K562 (cell line): Measurements from ENCODE around the gene BHLHE40. TPM values are rescaled to one million over a fixed set of nuclear protein-coding genes. Genes with fewer than 3 reads are reported as not detected.

Experiments
- CEBPZ ChIP-seq: fragments of 150-350 bp; IDR thresholded peaks from 2 replicates; pipeline ENCODE4 v1.6.1; 2014; ENCODE audit warnings: low read depth, mild to moderate bottlenecking, low read length, borderline replicate concordance
- HINFP ChIP-seq: fragments of 450-650 bp; conservative IDR thresholded peaks from 2 replicates; pipeline ENCODE4 v1.6.1; 2016; ENCODE audit warnings: missing genetic modification characterization, low read depth, mild to moderate bottlenecking, control low read depth, missing compliant biosample characterization
- HNRNPH1 ChIP-seq: fragments of 200-400 bp; formaldehyde crosslinking; optimal IDR thresholded peaks from 2 replicates; pipeline ENCODE3; 2017; ENCODE audit warnings: low read depth, mild to moderate bottlenecking, low read length, moderate library complexity
- KHSRP ChIP-seq: fragments of 450-650 bp; IDR thresholded peaks from 2 replicates; pipeline ENCODE4 v1.6.1; 2017
- LEF1 ChIP-seq: fragments of 450-650 bp; IDR thresholded peaks from 2 replicates; pipeline ENCODE4 v1.6.1; 2016; ENCODE audit warnings: mild to moderate bottlenecking
- MITF ChIP-seq: IDR thresholded peaks from 2 replicates; pipeline ENCODE4 v1.6.1; 2014; ENCODE audit warnings: antibody characterized with exemption
- RAD51 ChIP-seq: fragments of 450-650 bp; IDR thresholded peaks from 2 replicates; pipeline ENCODE4 v1.7.1; 2016; ENCODE audit warnings: low read depth, mild to moderate bottlenecking, borderline replicate concordance
- SNIP1 ChIP-seq: fragments of 450-650 bp; IDR thresholded peaks from 2 replicates; pipeline ENCODE4 v1.7.1; 2017; ENCODE audit warnings: low read depth, mild to moderate bottlenecking
- TAF1 ChIP-seq: IDR thresholded peaks from 2 replicates; pipeline ENCODE4 v1.6.1; 2011; ENCODE audit warnings: mild to moderate bottlenecking, low read length, moderate library complexity; ENCODE audit not compliant: insufficient read depth, control insufficient read depth, severe bottlenecking; ENCODE audit errors: extremely low read depth
- THRAP3 ChIP-seq: fragments of 450-650 bp; IDR thresholded peaks from 2 replicates; pipeline ENCODE4 v1.6.1; 2016; ENCODE audit warnings: mild to moderate bottlenecking, inconsistent platforms, borderline replicate concordance
- UBTF ChIP-seq, 2 experiments: IDR thresholded peaks; 2 replicates each; pipeline ENCODE4 v1.6.1; 2012; ENCODE audit warnings: improper control_type of control experiment in 2 of 2, low read depth in 2 of 2, low read length in 2 of 2, borderline replicate concordance in 1 of 2
- ZBTB17 ChIP-seq: fragments of 450-650 bp; formaldehyde crosslinking; IDR thresholded peaks from 2 replicates; pipeline ENCODE4 v1.4.0; 2020; ENCODE audit warnings: mild to moderate bottlenecking
- ZBTB7A ChIP-seq: IDR thresholded peaks from 2 replicates; pipeline ENCODE4 v1.6.1; 2011; ENCODE audit warnings: low read depth, mild to moderate bottlenecking, low read length, moderate library complexity, borderline replicate concordance; ENCODE audit not compliant: control insufficient read depth
- ZMIZ1 ChIP-seq, 2 experiments: fragments of 150-350 bp in 1 of 2; IDR thresholded peaks; 2 replicates each; pipeline ENCODE4 v1.6.1; 2012 to 2016; ENCODE audit warnings: low read depth in 2 of 2, low read length in 2 of 2, mild to moderate bottlenecking in 1 of 2, moderate library complexity in 1 of 2
- ZNF75A ChIP-seq: fragments of 450-650 bp; formaldehyde crosslinking; IDR thresholded peaks from 2 replicates; pipeline ENCODE4 v1.4.0; 2020; ENCODE audit warnings: mild to moderate bottlenecking
- ZZZ3 ChIP-seq: fragments of 450-650 bp; IDR thresholded peaks from 2 replicates; pipeline ENCODE4 v1.6.1; 2016; ENCODE audit warnings: antibody characterized with exemption, mild to moderate bottlenecking, moderate library complexity
- polyA plus RNA-seq, 8 experiments: library from polyadenylated mRNA; depleted of rRNA in 4 of 8; stranded (reverse) in 5 of 8; unstranded in 3 of 8; fragments of >200 nt; fragmentation: Nextera tagmentation in 2 of 8; fragmentation: Illumina TruSeq in 1 of 8; extraction: Ambion mirVana in 2 of 8; extraction: Trizol in 1 of 8; gene quantifications; 2 replicates each; pipeline versions ENCODE4 v1.2.1 to v1.2.3, GENCODE V29; 2011 to 2014; ENCODE audit warnings: inconsistent platforms in 1 of 8, missing spikeins in 1 of 8
- total RNA-seq, 7 experiments: library from RNA; depleted of rRNA in 6 of 7; stranded (reverse); fragments of >200 nt in 6 of 7; fragmentation: Illumina TruSeq in 2 of 7; extraction: Trizol in 2 of 7; gene quantifications; 2 replicates each; pipeline versions ENCODE4 v1.2.1 to v1.2.3, GENCODE V29; 2011 to 2021; ENCODE audit warnings: low replicate concordance in 1 of 7

The BHLHE40 gene
- total and polyA plus RNA-seq, 9 of the 15 experiments (the other 6 are each of a cell fraction or from before 2014, with no cell fraction given): 12.0 to 83.9 (median 31.4) TPM

- TF ChIP-seq UBTF (IDR thresholded peaks at IDR 0.05; ENCODE audit: borderline replicate concordance in 1 of 2, low read depth in 2 of 2, low read length in 2 of 2): no peak
- no peak for TF ChIP-seq LEF1
- TF ChIP-seq ZBTB17 (CRISPR knock-in tag): no peak
- no peak for TF ChIP-seq MITF
- no peak for TF ChIP-seq RAD51
- no peak for TF ChIP-seq ZZZ3
- TF ChIP-seq HINFP: no peak
- TF ChIP-seq CEBPZ: no peak
- TF ChIP-seq ZNF75A: no peak
- no peak for TF ChIP-seq KHSRP
- TF ChIP-seq SNIP1: no peak
- no peak for TF ChIP-seq TAF1
- TF ChIP-seq HNRNPH1: no peak
- no peak for TF ChIP-seq THRAP3
- no peak for TF ChIP-seq ZBTB7A
- no peak for TF ChIP-seq ZMIZ1 (IDR thresholded peaks at IDR 0.05; ENCODE audit: low read depth in 2 of 2, low read length in 2 of 2)
Observed at GRCh38 chr3:4981294-4981664, 2.0 kb downstream of the BHLHE40 start (continued).
